ENCODE data around the gene CTH. TPM values are rescaled to one million over a fixed set of nuclear protein-coding genes. Genes with fewer than 3 reads are reported as not detected.

CTH gene
- total RNA-seq, 1 experiment from 2014 or later = 14.7 TPM

DNA sequence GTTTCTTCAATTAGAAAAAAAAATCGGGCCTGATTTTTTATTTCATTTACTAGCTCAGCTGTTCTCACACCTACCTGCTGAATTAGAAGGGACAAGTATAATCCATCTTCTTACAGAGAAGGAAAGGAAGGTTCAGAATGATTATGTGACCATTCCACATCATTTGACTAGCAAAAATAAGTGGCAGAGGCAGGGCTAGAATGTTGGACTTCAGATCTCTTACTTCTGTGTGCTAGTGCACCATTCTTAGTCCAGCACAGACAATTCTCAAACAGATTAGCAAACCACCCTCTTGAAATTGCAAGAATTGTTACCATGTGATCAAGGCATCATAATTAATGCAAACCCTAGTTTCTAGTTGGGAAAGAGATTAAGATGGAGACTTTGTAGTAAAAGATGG lies 32.7 kb downstream of the CTH start:
- no peak for DNase-seq (ENCODE audit: low read depth, low spot score)
- Histone ChIP-seq H3K4me2 (ENCODE audit: low read length) (no peak overlapping the region), H2AFZ (ENCODE audit: low read depth, low read length, poor library complexity, severe bottlenecking) (no peak overlapping the region), H3K9me3 (ENCODE audit: control insufficient read depth in 1 of 2, insufficient read depth in 1 of 2, low read depth in 1 of 2, low read length in 2 of 2) (no peaks in the 10 kb centered on the region), H3K9me2 (ENCODE audit: insufficient read depth) (no peaks in the 10 kb centered on the region), H3K27me3 (ENCODE audit: insufficient read depth, low read length) (no peaks in the 10 kb centered on the region), H3K4me1 (ENCODE audit: control insufficient read depth in 1 of 2, insufficient read depth in 2 of 2, low read length in 2 of 2) (peaks cover 0 to 1% of the 10 kb centered on the region in 2 experiments; a peak in 1 of 4 replicates), H3K79me2 (ENCODE audit: insufficient read depth, low read length) (no peaks in the 10 kb centered on the region), H3K9ac (ENCODE audit: low read length) (no peak overlapping the region), H3K4me3 (replicated peaks in 1 of 2; ENCODE audit: low read depth in 1 of 2, low read length in 2 of 2) (no peak overlapping the region), H4K20me1 (ENCODE audit: insufficient read depth) (no peaks in the 10 kb centered on the region), H3K27ac (ENCODE audit: low read depth, low read length) (no peak overlapping the region), H3K36me3 (ENCODE audit: control insufficient read depth in 1 of 2, insufficient read depth in 2 of 2, low read length in 2 of 2) (no peaks in the 10 kb centered on the region)
- ATAC-seq = no peak
- intact Hi-C loops (cut with micrococcal nuclease) = no loop called here
- ChIA-PET CTCF (no interaction called here), RAD21 (ENCODE audit: low non-redundant PET in 1 of 2, low total read pairs in 2 of 2, uncharacterized antibody in 2 of 2, unreplicated experiment in 2 of 2) (no interaction called here), POLR2A (interaction anchor here (0.9 kb wide), 1 partner anchor 223 kb away, joined by 3 read pairs; the partner anchor contains the start of gene SRSF11)
- TF ChIP-seq CTCF (IDR thresholded peaks at IDR 0.05 in 2 of 3, conservative IDR thresholded peaks at IDR 0.05 in 1 of 3; ENCODE audit: borderline replicate concordance in 1 of 3, insufficient read depth in 1 of 3, low read depth in 2 of 3, low read length in 2 of 3) (no peak), MAX (IDR thresholded peaks at IDR 0.05) (no peak), ZFX (IDR thresholded peaks at IDR 0.05) (no peak), TCF7L2 (IDR thresholded peaks at IDR 0.05; ENCODE audit: borderline replicate concordance, extremely low read depth, insufficient read depth, insufficient read length) (no peak), YY1 (IDR thresholded peaks at IDR 0.05; ENCODE audit: extremely low read depth, insufficient replicate concordance, low read depth, low read length) (no peak), JUND (IDR thresholded peaks at IDR 0.05) (no peak), FOSL1 (IDR thresholded peaks at IDR 0.05; ENCODE audit: low read depth) (no peak), SP1 (IDR thresholded peaks at IDR 0.05; ENCODE audit: low read depth) (no peak), POLR2AphosphoS5 (IDR thresholded peaks at IDR 0.05; ENCODE audit: low read depth, low read length) (no peak), ZBTB33 (IDR thresholded peaks at IDR 0.05; ENCODE audit: extremely low read depth, insufficient replicate concordance, low read length) (no peak), RAD21 (IDR thresholded peaks at IDR 0.05; ENCODE audit: low read depth) (no peak), EGR1 (IDR thresholded peaks at IDR 0.05; ENCODE audit: low read depth) (no peak), EZH2phosphoT487 (IDR thresholded peaks at IDR 0.05; ENCODE audit: borderline replicate concordance) (no peak), ZNF274 (IDR thresholded peaks at IDR 0.05; ENCODE audit: low read depth, low read length) (no peak), SRF (IDR thresholded peaks at IDR 0.05; ENCODE audit: low read depth) (no peak), CBX3 (IDR thresholded peaks at IDR 0.05; ENCODE audit: low read depth) (no peak)
- TF ChIP-seq, protein P1, sequence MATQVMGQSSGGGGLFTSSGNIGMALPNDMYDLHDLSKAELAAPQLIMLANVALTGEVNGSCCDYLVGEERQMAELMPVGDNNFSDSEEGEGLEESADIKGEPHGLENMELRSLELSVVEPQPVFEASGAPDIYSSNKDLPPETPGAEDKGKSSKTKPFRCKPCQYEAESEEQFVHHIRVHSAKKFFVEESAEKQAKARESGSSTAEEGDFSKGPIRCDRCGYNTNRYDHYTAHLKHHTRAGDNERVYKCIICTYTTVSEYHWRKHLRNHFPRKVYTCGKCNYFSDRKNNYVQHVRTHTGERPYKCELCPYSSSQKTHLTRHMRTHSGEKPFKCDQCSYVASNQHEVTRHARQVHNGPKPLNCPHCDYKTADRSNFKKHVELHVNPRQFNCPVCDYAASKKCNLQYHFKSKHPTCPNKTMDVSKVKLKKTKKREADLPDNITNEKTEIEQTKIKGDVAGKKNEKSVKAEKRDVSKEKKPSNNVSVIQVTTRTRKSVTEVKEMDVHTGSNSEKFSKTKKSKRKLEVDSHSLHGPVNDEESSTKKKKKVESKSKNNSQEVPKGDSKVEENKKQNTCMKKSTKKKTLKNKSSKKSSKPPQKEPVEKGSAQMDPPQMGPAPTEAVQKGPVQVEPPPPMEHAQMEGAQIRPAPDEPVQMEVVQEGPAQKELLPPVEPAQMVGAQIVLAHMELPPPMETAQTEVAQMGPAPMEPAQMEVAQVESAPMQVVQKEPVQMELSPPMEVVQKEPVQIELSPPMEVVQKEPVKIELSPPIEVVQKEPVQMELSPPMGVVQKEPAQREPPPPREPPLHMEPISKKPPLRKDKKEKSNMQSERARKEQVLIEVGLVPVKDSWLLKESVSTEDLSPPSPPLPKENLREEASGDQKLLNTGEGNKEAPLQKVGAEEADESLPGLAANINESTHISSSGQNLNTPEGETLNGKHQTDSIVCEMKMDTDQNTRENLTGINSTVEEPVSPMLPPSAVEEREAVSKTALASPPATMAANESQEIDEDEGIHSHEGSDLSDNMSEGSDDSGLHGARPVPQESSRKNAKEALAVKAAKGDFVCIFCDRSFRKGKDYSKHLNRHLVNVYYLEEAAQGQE (IDR thresholded peaks at IDR 0.05; ENCODE audit: low read depth) = no peak
- BruUV-seq (replicated peaks) = no TSS peak
